ENCODE measurements around the gene APBB1IP. TPM values are rescaled to one million over a fixed set of nuclear protein-coding genes. Genes with fewer than 3 reads are reported as not detected.

APBB1IP gene
- total and polyA plus RNA-seq, 9 of the 15 experiments (the other 6 are each of a cell fraction or from before 2014, with no cell fraction given) = 0.03 to 0.11 (median 0.06) TPM; not detected in 4

DNA sequence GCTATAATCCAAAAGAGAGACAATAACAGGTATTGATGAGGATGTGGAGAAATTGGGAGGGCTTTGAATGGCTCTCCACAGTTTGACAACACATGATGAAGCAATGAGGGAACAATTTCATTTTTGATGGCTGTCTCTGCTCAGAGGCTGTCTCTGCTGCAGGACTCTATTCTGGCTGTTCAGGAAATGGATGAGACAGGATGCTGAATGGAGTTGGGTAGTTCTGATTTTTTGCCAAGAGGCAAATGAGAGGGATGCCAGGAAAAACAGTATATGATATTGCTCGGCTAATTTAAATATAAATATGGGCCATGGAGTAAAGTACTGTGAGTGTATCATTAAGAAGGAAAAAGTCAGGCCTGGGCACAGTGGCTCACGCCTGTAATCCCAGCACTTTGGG is 16.8 kb downstream of the APBB1IP start (continued):
- TF ChIP-seq NR4A1 (CRISPR knock-in tag; IDR thresholded peaks at IDR 0.05) = no peak
- TF ChIP-seq NR4A1 (tag; IDR thresholded peaks at IDR 0.05) = no peak
- TF ChIP-seq ZNF586 (CRISPR knock-in tag; conservative IDR thresholded peaks at IDR 0.05) = no peak

DNA sequence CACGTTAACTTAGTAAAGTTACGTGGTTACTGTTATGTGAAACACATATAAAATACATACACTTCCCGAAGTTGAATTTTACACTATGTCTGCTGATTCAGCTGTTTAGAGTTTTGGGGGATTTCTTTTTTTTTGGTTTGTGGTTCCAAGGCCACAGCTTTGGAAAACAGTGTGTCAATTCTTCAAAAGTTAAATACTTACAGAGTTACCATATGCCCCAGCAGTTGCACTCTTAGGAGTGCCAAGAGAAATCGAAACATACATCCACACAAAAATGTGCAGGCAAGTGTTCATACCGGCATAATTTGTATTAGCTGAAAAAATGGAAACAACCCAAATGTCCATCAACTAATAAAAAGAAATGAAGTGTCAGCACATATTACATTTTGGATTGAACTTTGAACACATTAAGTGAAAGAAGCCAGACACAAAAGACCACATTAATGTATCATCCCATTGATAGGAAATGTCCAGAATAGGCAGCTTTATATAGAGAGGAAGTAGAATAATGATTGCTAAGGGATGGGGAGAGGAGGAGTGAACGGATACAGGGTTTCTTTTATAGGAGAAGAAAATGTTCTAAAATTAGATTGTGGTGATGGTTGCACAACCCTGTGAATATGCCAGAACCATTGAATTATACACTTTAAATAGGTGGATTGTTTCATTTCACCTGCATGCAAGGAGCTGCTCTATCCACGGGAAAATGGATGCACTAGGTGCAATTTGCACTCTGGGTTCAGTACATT is 17.6 kb downstream of the APBB1IP start:
- Histone ChIP-seq H2AFZ (ENCODE audit: low read depth, low read length) (no peak overlapping the region), H3K4me3 (no peak overlapping the region), H3K9me3 (replicated peaks; ENCODE audit: control insufficient read depth, insufficient read depth, low read depth, low read length) (no peaks in the 10 kb centered on the region), H3K27me3 (ENCODE audit: control insufficient read depth in 2 of 2, insufficient read depth in 2 of 2, low read length in 2 of 2) (no peaks in the 10 kb centered on the region), H3K36me3 (ENCODE audit: control insufficient read depth, insufficient read depth, low read length) (no peaks in the 10 kb centered on the region), H4K20me1 (replicated peaks; ENCODE audit: control insufficient read depth, insufficient read depth, low read length) (no peaks in the 10 kb centered on the region), H3K9me1 (ENCODE audit: control insufficient read depth, insufficient read depth, low read length) (no peaks in the 10 kb centered on the region), H3K9ac (ENCODE audit: insufficient read depth in 1 of 2, low read depth in 2 of 2, low read length in 2 of 2) (no peak overlapping the region), H3K27ac (ENCODE audit: extremely low read depth, low read depth, low read length) (no peak overlapping the region), H3K79me2 (ENCODE audit: control insufficient read depth, insufficient read depth, low read length) (no peaks in the 10 kb centered on the region), H3K4me1 (replicated peaks in 1 of 2; ENCODE audit: control insufficient read depth in 2 of 2, insufficient read depth in 2 of 2, low read length in 2 of 2) (no peaks in the 10 kb centered on the region), H3K4me2 (ENCODE audit: insufficient read depth, low read length) (no peak overlapping the region)
- ChIA-PET POLR2A (no interaction called here), CTCF (ENCODE audit: low intra/inter-chr PET ratio) (no interaction called here)
- no peak for FAIRE-seq
- intact Hi-C loops (cut with micrococcal nuclease) (no loop called here), in situ Hi-C loops (cut with MboI) (no loop called here)
- BruUV-seq (replicated peaks) = no TSS peak
- ATAC-seq = no peak
- no peak for DNase-seq (ENCODE audit: extremely low read depth in 1 of 4, low spot score in 3 of 4)
- TF ChIP-seq C11orf30 (IDR thresholded peaks at IDR 0.05; ENCODE audit: low read depth) (peak; percentile 44; the same call in 1 of the 2 replicates), WHSC1 (IDR thresholded peaks at IDR 0.05; ENCODE audit: low read length) (no peak), MAFF (IDR thresholded peaks at IDR 0.05; ENCODE audit: low read length) (peak; percentile 10; the same call in 1 of the 2 replicates), ZNF316 (IDR thresholded peaks at IDR 0.05) (peak; percentile 65; the same call in 1 of the 2 replicates), MAFG (tag; conservative IDR thresholded peaks at IDR 0.05) (0 out of 2 replicates have a peak, but pooled peaks have one; percentile 30), YBX1 (IDR thresholded peaks at IDR 0.05) (no peak), PML (IDR thresholded peaks at IDR 0.05; ENCODE audit: low read length) (no peak)
- 0% methylated on average over 7 of the region's 7 CpGs for WGBS (ENCODE audit: insufficient coverage, low coverage, missing lambda C conversion rate)

Measured in K562 (cell line).